Fibroblast of skin of scalp (primary cell): ENCODE measurements around the gene SNHG17.

Experiments
- DNase-seq: peaks from one replicate; pipeline ENCODE4 v3.0.0-alpha.2; 2013

SNHG17 gene

GRCh38 chr20:38372806-38373205, 62.3 kb downstream of the SNHG17 start:
- no peak for DNase-seq
